C4-2B (cell line): ENCODE measurements around the gene PROSER1.

Experiments
- H3K27ac ChIP-seq: fragments of 450-650 bp; 2 replicates; pipeline ENCODE4 v1.5.1; 2017
- ZFX ChIP-seq: fragments of 450-650 bp; IDR thresholded peaks from 2 replicates; pipeline ENCODE4 v1.6.1; 2017
- TF ChIP-seq, protein P1 (sequence below): fragments of 450-650 bp; conservative IDR thresholded peaks from 2 replicates; pipeline ENCODE4 v1.5.1; 2017; ENCODE audit warnings: mild to moderate bottlenecking

The PROSER1 gene

DNA sequence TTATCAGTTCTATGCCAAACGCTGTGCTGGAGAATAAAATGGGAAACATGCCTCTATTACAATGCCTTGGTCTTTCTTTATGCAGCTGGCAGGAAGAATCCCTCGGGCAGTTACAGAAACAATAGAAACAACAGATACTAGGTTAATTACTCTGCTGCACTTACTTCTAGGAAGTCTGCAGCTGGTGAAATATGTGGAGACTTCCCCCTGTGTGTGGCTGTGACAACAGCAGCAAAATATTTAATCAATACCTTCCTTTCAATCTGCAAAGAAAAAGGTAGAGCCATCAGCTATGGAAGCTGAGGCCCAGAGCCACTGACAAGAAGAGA is 57.2 kb downstream of the PROSER1 start:
- TF ChIP-seq ZFX: no peak
- TF ChIP-seq, protein P1, sequence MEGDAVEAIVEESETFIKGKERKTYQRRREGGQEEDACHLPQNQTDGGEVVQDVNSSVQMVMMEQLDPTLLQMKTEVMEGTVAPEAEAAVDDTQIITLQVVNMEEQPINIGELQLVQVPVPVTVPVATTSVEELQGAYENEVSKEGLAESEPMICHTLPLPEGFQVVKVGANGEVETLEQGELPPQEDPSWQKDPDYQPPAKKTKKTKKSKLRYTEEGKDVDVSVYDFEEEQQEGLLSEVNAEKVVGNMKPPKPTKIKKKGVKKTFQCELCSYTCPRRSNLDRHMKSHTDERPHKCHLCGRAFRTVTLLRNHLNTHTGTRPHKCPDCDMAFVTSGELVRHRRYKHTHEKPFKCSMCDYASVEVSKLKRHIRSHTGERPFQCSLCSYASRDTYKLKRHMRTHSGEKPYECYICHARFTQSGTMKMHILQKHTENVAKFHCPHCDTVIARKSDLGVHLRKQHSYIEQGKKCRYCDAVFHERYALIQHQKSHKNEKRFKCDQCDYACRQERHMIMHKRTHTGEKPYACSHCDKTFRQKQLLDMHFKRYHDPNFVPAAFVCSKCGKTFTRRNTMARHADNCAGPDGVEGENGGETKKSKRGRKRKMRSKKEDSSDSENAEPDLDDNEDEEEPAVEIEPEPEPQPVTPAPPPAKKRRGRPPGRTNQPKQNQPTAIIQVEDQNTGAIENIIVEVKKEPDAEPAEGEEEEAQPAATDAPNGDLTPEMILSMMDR: no peak
- no peak overlapping the region for H3K27ac ChIP-seq

DNA sequence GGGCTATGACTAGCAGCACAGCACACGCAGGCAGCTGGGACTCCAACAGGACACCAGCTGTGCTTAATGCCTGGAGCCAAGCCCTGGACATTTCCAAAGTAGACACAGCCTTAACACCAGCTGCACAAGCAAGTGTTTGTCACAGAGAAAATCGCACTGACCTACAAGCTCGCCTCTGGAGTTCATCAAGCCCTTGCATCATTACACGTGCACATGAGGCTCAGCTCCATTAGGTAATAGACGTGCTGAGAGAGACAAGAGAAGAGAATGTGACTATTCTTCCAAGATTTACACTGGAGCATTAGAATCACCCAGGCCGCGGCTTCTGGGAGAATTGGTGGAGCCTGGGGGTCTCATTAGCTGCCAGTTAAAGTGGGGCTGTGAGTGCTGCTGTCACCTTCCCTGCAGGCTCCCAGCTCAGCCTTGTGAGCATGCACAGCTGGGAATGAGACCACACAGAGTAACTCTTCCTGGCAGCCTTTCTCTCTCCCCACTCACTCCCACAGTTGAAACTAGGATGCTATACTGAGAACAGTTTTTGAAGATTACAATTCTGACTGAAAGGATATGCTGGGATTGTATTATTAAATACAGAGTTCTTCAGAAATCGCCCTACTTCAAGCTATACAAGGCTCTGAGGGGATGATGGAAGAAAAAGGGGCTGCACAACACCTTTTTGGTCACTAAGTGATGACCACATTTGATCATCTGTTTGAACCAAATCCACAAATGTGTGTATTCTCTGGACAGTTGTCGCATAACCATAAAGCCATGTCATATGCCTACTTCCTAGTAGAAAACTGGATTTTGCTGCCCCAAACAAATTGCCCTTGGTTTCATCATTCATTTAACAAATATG is 57.8 kb downstream of the PROSER1 start:
- H3K27ac ChIP-seq: no peak overlapping the region
- no peak for TF ChIP-seq ZFX
- TF ChIP-seq, protein P1: no peak

DNA sequence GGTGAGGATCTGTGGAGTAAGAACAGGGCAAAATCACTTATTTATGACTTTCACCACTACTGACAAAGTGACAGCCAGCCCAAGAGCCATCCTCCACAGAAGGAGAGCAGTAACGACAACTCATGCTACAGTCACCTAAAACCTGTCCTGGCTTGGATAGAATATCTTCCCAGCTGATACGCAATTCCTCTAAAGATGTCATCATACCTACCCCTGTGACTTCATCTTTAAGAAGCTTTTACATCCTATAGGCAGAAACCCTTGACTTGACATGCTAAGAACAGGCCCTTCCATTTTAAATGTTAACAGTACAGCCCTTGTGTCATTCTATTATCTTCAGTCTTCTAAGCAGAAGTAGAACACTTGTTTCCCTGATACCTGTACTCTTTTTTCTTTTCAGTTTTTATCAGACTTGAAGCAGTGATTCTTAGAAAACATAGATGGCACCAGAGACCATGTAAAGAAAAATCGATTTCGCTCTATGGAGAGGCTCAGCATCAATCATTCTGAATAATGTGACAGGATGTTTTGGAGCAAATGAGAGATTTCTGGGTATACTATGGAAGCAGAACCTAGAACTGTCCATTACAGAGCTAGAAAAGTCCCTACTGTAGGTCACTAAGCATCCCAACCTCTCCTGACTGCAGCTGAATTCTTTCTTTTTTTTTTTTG is 67.4 kb downstream of the PROSER1 start:
- TF ChIP-seq ZFX: no peak
- TF ChIP-seq, protein P1: no peak
- H3K27ac ChIP-seq: no peak overlapping the region

DNA sequence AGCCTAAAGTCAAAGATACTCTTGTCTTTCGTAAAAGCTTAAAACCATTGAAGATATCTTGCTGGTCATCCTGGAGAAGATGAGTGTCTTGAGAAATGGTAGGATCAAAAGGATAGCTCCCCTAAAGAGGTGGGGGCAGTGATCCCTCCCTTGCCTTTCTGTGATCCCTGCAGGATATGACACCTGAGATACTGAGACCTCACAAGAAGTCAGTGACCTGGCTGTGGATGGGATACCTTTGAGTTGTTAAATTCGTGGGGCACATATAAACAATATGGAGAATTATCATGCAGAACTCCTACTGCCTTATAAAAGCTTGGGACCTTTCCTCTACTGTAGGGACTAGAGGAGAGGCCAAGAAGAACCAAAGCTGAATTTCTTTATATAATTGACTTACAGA is 68.7 kb downstream of the PROSER1 start:
- no peak for TF ChIP-seq ZFX
- TF ChIP-seq, protein P1: no peak
- no peak overlapping the region for H3K27ac ChIP-seq

DNA sequence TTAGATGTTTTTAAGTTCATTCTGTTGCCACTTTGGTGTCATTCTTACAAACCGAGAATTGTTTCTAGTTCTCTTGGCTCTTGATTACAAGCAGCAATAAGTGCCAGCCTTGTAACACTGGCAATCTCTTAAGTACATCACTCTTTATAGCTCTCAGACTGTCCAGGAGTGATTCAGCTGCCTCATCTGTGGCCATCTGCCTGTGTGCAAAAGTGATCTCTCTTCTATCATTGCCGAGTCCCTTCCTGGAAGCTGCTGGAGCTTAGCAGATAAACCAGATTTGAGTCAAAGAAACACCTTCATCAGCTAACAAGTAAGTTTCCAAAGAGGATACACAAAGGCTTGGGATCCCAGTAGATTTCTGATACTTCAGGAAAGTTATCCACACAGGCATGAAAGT is 70.4 kb downstream of the PROSER1 start:
- no peak overlapping the region for H3K27ac ChIP-seq
- TF ChIP-seq ZFX: no peak
- TF ChIP-seq, protein P1: no peak

DNA sequence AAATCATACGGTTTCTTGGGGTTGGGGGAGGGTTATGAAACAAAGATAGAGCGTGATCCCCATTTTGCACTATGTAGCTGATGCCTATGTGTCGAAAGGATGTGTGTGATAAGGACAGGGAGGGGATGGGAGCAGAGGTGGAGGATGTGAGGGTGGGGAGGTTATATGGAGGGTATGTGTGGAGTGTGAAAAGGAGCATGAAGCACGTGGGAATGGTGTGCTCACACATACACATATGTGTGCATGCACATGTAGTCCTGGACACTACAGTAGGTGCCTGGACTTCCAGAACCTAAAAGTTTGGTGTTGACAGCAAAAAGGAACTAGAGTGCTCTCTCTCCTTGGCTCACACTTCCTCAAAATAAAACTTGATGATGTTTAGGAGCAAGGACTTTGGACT is 72.6 kb downstream of the PROSER1 start:
- no peak for TF ChIP-seq ZFX
- TF ChIP-seq, protein P1: no peak
- no peak overlapping the region for H3K27ac ChIP-seq

DNA sequence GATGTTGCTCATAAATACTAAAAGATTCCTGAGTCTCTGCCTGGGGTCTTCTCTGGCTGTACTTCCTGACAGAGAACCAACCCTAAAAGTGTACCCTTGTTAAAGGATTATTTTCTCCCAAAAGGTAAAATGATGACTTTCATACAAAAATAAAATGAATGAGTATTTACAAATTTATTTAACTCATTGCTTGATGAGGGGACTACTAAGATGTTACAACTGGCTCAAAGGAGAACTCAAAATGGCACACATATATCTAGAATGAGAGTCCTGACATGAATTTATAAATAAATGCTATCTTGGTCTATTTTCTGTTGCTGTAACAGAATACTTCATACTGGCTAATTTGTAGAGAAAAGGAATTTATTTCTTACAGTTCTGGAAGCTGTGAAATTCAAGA is 77.7 kb downstream of the PROSER1 start:
- TF ChIP-seq ZFX: no peak
- TF ChIP-seq, protein P1: no peak
- H3K27ac ChIP-seq: no peak overlapping the region
